GM12875 (cell line): ENCODE data around the gene ADAMTSL1.

ENCODE experiments used
- H3K4me3 ChIP-seq: one replicate; pipeline ENCODE4 v1.5.1; 2011; ENCODE audit warnings: low read depth, low read length, control low read depth
- CTCF ChIP-seq: IDR thresholded peaks from 2 replicates; pipeline ENCODE4 v1.5.1; 2011; ENCODE audit warnings: low read depth, mild to moderate bottlenecking, control low read depth, inconsistent platforms, low read length, moderate library complexity, borderline replicate concordance; ENCODE audit not compliant: insufficient read depth

The ADAMTSL1 gene

GRCh38 chr9:18568973-18569372 is 95.0 kb downstream of the ADAMTSL1 start:
- H3K4me3 ChIP-seq, result no peak overlapping the region
- TF ChIP-seq CTCF, result no peak

GRCh38 chr9:18569941-18570630 is 96.1 kb downstream of the ADAMTSL1 start:
- H3K4me3 ChIP-seq, result no peak overlapping the region
- TF ChIP-seq CTCF, result no peak

GRCh38 chr9:18573021-18573556 is 99.1 kb downstream of the ADAMTSL1 start:
- H3K4me3 ChIP-seq, result no peak overlapping the region
- no peak for TF ChIP-seq CTCF

GRCh38 chr9:18575686-18576085 is 101.7 kb downstream of the ADAMTSL1 start:
- no peak for TF ChIP-seq CTCF
- no peak overlapping the region for H3K4me3 ChIP-seq

GRCh38 chr9:18579536-18579935 is 105.6 kb downstream of the ADAMTSL1 start:
- no peak for TF ChIP-seq CTCF

GRCh38 chr9:18580151-18580550 is 106.2 kb downstream of the ADAMTSL1 start:
- H3K4me3 ChIP-seq, result no peak overlapping the region
- no peak for TF ChIP-seq CTCF

More at GRCh38 chr9:18579536-18579935, 105.6 kb downstream of the ADAMTSL1 start:
- no peak overlapping the region for H3K4me3 ChIP-seq

- no peak for TF ChIP-seq CTCF
- H3K4me3 ChIP-seq, result no peak overlapping the region
These were observed 112.0 kb downstream of the ADAMTSL1 start for GRCh38 chr9:18585996-18586395.
